Psoas muscle (tissue), 8 donors: ENCODE measurements around the gene ROR2. TPM values are rescaled to one million over a fixed set of nuclear protein-coding genes. Genes with fewer than 3 reads are reported as not detected.
A peak's percentile ranks its signal among the peaks of the same experiment; 100 is the strongest.

Experiments
- ATAC-seq, 4 donors: fragments of 200-7000 bp; cut with Tn5 transposase; one replicate each; pipeline ENCODE4 v1.9.1; 2020; ENCODE audit warnings: moderate library complexity in 3 of 4, mild to moderate bottlenecking in 2 of 4
- DNase-seq, 2 donors: peaks; one replicate each; pipeline ENCODE4 v3.0.0-alpha.2; 2020
- H3K27ac ChIP-seq: fragments of 200-600 bp; one replicate; pipeline ENCODE4 v1.8.0; 2022
- H3K27me3 ChIP-seq, 3 donors: fragments of 200-600 bp in 1 of 3; one replicate each; pipeline versions ENCODE4 v1.6.1 to v1.8.0; 2013 to 2022; ENCODE audit warnings: low read length in 2 of 3, mild to moderate bottlenecking in 2 of 3, moderate library complexity in 1 of 3; ENCODE audit not compliant: insufficient read depth in 3 of 3
- H3K36me3 ChIP-seq, 2 donors: fragments of 200-600 bp in 1 of 2; one replicate each; pipeline versions ENCODE4 v1.6.1 to v1.8.0; 2013 to 2022; ENCODE audit warnings: low read depth in 1 of 2, mild to moderate bottlenecking in 1 of 2, moderate library complexity in 1 of 2; ENCODE audit not compliant: insufficient read depth in 1 of 2
- H3K4me1 ChIP-seq: fragments of 200-600 bp; one replicate; pipeline ENCODE4 v1.8.0; 2022
- H3K4me3 ChIP-seq: fragments of 200-600 bp; one replicate; pipeline ENCODE4 v1.8.0; 2022; ENCODE audit warnings: mild to moderate bottlenecking
- H3K9me3 ChIP-seq: fragments of 200-600 bp; one replicate; pipeline ENCODE4 v1.8.0; 2022
- CTCF ChIP-seq: fragments of 200-600 bp; IDR thresholded peaks from one replicate; pipeline ENCODE4 v1.8.0; 2022; ENCODE audit warnings: antibody characterized with exemption
- WGBS, 3 donors: extraction: QIAGEN DNeasy Blood & Tissue Kit; methylation state at CpG; one replicate each; pipeline versions ENCODE4 v1.1.6 to v1.1.7; 2013; 5-methylcytosine and 5-hydroxymethylcytosine counted together
- intact Hi-C, 2 donors: fragments of 100-400 bp; cut with DNase I; formaldehyde crosslinking; loops; one replicate each; pipeline versions ENCODE4 v1.11.0 to v1.14.2; 2022
- polyA plus RNA-seq, 3 donors: library from polyadenylated mRNA; stranded (reverse); fragments of 200-250 nt; gene quantifications; one replicate each; pipeline ENCODE4 v1.2.3, GENCODE V29; 2013
- total RNA-seq, 4 donors: library from RNA; stranded (reverse); fragmentation: NEBNext Ultra II Directional in 2 of 4; extraction: Animal tissue kit (Norgen Biotek cat#: 25700) in 2 of 4; gene quantifications; one replicate each; pipeline versions ENCODE4 v1.2.1 to v1.2.4, GENCODE V29; 2021 to 2023
- donor health status: healthy with polysubstance abuse.
- donor health status: DM: no; HTN: no; CAD: no; lungs with moderate emphysema.
- donor health status: Bipolar disorder and iron deficiency.
- donor health status: healthy.
- donor health status: DM: yes; HTN: yes; CAD: no.
- donor health status: DM: no; HTN: no; CAD: no.
- donor health status: DM: no; HTN: no; CAD: no.
- donor health status: DM: yes; HTN: yes; CAD: no.

Gene ROR2
- total and polyA plus RNA-seq, 7 donors, result 0.05 to 0.52 (median 0.15) TPM

DNA sequence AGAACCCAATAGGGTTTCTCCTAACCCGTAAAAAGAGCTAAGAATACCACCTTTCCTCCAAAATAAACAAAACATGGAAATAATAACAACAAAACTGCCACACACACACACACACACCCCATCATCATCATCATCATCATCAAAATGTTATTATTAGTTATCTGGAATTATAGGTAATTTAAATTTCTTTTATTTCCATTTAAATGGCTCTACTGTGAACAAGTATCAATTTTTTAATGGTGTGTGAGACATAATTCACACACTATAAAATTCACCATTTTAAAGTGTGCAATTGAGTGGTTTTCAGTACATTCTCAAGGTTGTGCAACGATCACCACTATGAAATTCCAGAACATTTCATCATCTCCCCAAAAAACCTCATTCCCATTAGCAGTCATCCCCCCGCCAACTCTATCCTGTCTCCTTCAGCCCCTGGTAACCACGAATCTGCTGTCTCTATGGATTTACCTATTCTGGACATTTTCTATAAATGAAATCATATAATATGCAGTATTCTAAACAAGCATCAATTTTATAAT is 172.7 kb downstream of the ROR2 start:
- no peaks in the 10 kb centered on the region for H3K9me3 ChIP-seq
- H3K36me3 ChIP-seq, result no peaks in the 10 kb centered on the region
- H3K27me3 ChIP-seq, result peaks cover 0 to 11% (median 0%) of the 10 kb centered on the region in 3 donors
- H3K4me3 ChIP-seq, result no peak overlapping the region
- WGBS, 3 donors, result 58 to 79% (median 65%) methylated on average over 4 of the region's 4 CpGs
- H3K4me1 ChIP-seq, result no peaks in the 10 kb centered on the region
- ATAC-seq, result no peak
- H3K27ac ChIP-seq, result no peak overlapping the region
- TF ChIP-seq CTCF, result no peak
- no peak for DNase-seq
- intact Hi-C loops, result loop anchor here (10.0 kb wide), 2 partner anchors 167 to 177 kb away; partner anchors contain the start of gene ROR2 (in 1 of the 2)

- no peaks in the 10 kb centered on the region for H3K36me3 ChIP-seq
- H3K27me3 ChIP-seq, result peaks cover 0 to 11% (median 0%) of the 10 kb centered on the region in 3 donors
- no peak overlapping the region for H3K27ac ChIP-seq
- no peaks in the 10 kb centered on the region for H3K9me3 ChIP-seq
- ATAC-seq (no peak), DNase-seq (no peak)
- 60 to 62% (median 61%) methylated on average over 6 of the region's 6 CpGs for WGBS, 3 donors
- intact Hi-C loops, result loop anchor here (10.0 kb wide), 2 partner anchors 168 to 178 kb away; partner anchors contain the start of gene ROR2 (in 1 of the 2)
- no peaks in the 10 kb centered on the region for H3K4me1 ChIP-seq
- H3K4me3 ChIP-seq, result no peak overlapping the region
- no peak for TF ChIP-seq CTCF
Measured at GRCh38 chr9:91776409-91777291, 173.4 kb downstream of the ROR2 start.

DNA sequence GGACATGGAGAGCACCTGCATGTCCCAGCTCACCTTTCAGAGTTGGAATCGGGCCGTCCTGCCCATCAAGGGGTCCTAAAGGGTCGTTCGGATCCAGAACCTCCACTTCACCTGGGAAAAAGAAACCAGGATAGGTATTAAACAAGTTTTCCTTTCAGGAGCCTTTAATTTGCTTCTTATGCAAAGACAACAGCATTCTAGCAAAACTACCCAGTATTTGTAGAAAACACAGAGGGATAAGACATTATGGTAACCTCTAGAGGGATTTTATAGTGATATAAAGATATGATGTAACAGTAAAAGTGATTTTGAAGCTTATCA is 174.4 kb downstream of the ROR2 start:
- H3K9me3 ChIP-seq, result no peaks in the 10 kb centered on the region
- peaks cover 0 to 14% (median 0%) of the 10 kb centered on the region in 3 donors for H3K27me3 ChIP-seq
- intact Hi-C loops, result loop anchor here (10.0 kb wide), 2 partner anchors 169 to 179 kb away; partner anchors contain the start of gene ROR2 (in 1 of the 2)
- H3K4me3 ChIP-seq, result no peak overlapping the region
- H3K4me1 ChIP-seq, result no peaks in the 10 kb centered on the region
- DNase-seq, result no peak
- 7 to 10% (median 8%) methylated on average over 4 of the region's 4 CpGs for WGBS, 3 donors
- H3K27ac ChIP-seq, result no peak overlapping the region
- H3K36me3 ChIP-seq, result no peaks in the 10 kb centered on the region
- no peak for TF ChIP-seq CTCF
- no peak for ATAC-seq

- ATAC-seq, result peak; percentile 28 to 91 (median 66)
- WGBS, 3 donors, result 55 to 67% (median 61%) methylated on average over 9 of the region's 9 CpGs
- peaks cover 0 to 20% (median 0%) of the 10 kb centered on the region in 3 donors for H3K27me3 ChIP-seq
Measured at GRCh38 chr9:91775011-91775707, 174.9 kb downstream of the ROR2 start.

More at GRCh38 chr9:91775011-91775707, 174.9 kb downstream of the ROR2 start:
- intact Hi-C loops, result loop anchor here (10.0 kb wide), 2 partner anchors 170 to 180 kb away; partner anchors contain the start of gene ROR2 (in 1 of the 2)
- no peaks in the 10 kb centered on the region for H3K9me3 ChIP-seq
- H3K27ac ChIP-seq, result no peak overlapping the region
- no peaks in the 10 kb centered on the region for H3K4me1 ChIP-seq
- peak; percentile 54 to 71 for DNase-seq
- H3K36me3 ChIP-seq, result no peaks in the 10 kb centered on the region
- no peak overlapping the region for H3K4me3 ChIP-seq
- TF ChIP-seq CTCF, result peak; percentile 65
